NAMALWA (cell line): ENCODE data around the gene RIPK4.
"Not testable (repeated sequence)": the region's sequence is repeated elsewhere in the genome, so short reads cannot be mapped to it uniquely, and the experiment has no call there.

Source experiments
- DNase-seq: peaks from one replicate; pipeline ENCODE4 v3.0.0-alpha.2; 2015; ENCODE audit warnings: low spot score

The RIPK4 gene

DNA sequence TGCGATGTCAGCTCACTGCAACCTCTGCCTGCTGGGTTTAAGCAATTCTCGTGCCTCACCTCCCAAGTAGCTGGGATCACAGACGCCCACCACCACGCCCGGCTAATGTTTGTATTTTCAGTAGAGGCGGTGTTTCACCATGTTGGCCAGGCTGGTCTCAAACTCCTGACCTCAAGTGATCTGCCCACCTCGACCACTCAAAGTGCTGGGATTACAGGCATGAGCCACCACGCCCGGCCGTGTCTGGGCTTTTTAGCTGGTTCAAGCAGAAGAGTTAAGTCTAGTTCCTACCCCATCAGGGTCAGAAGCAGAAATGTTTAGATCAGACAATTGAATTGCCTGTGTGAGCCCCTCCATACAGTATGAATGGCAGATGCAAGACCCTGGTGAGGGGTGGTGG lies 27.7 kb upstream of the RIPK4 start:
- no peak for DNase-seq

DNA sequence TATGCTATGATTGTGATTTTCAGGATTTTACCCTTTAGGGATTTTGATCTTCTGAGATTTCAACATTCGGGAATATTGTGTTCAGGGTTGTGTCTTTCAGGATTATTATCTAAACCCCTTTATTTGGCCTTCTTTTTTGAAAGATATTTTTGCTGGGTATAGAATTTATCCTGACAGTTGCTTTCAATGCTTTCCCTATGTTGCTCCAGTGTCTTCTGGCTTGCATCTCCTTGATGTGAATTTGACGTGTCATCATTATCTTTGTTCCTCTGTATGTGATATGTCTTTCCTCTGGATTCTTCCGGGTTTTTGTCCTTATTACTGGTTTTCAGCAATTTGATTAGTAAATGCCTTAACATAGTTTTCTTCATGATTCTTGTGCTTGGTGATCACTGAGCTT lies 25.9 kb upstream of the RIPK4 start:
- no peak for DNase-seq

DNA sequence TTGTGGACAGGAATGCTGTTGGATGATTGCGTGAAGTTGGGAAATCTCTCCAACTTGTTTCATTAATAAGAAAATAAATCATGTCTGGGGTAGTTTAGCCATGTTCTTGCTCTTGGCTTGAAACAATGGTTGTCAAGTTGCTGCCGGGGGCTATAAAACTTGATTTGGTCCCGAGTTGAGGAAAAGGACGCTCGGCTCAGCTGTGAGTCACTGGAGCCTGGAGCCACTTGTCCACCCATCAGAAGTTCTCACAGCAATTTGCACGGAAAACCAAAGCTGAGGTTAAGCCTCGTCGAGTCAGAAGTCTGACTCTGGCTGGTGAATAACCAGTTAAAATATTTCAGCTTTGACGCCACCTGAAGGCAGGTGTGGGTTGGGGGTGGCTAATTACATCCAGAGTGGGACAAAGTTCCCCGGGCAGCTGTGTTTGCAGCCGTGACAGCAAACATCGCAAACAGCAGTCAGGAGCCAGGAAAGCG lies 19.7 kb upstream of the RIPK4 start:
- no peak for DNase-seq

DNA sequence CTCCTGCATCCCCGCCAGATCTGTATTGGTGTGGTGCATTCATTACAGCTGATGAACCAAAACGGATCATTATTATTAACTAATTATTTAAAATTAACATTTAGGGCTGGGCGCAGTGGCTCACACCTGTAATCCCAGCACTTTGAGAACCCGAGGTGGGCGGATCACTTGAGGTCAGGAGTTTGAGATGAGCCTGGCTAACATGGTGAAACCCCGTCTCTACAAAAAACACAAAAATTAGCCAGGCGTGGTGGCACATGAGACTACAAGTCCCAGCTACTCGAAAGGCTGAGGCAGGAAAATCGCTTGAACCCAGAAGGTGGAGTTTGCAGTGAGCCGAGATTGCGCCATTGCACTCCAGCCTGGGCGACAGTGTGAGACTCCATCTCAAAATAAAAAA lies 18.4 kb upstream of the RIPK4 start:
- DNase-seq, result not testable (repeated sequence)

DNA sequence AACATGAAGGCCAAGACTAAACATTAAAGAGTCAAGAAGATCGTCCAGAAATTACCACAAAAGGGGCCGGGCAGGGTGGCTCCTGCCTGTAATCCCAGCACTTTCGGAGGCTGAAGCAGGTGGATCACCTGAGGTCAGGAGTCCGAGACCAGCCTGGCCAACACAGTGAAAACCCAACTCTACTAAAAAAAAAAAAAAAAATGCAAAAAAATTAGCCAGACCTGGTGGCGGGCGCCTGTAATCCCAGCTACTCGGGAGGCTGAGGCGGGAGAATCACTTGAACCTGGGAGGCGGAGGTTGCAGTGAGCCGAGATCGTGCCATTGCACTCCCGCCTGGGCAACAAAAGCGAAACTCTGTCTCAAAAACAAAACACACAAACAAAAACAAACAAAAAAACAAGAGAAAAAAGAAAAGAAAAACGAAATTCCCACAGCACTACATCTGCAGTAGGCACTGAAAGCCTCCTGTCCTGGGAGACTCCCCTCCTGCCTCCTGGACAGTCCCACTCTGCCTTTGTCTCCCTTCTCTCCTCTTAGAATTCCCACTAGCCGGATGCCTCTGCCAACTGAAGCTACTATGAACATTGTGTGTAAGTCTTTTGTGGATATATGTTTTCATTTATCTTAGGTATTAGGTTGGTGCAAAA lies 17.7 kb upstream of the RIPK4 start:
- DNase-seq, result no peak

DNA sequence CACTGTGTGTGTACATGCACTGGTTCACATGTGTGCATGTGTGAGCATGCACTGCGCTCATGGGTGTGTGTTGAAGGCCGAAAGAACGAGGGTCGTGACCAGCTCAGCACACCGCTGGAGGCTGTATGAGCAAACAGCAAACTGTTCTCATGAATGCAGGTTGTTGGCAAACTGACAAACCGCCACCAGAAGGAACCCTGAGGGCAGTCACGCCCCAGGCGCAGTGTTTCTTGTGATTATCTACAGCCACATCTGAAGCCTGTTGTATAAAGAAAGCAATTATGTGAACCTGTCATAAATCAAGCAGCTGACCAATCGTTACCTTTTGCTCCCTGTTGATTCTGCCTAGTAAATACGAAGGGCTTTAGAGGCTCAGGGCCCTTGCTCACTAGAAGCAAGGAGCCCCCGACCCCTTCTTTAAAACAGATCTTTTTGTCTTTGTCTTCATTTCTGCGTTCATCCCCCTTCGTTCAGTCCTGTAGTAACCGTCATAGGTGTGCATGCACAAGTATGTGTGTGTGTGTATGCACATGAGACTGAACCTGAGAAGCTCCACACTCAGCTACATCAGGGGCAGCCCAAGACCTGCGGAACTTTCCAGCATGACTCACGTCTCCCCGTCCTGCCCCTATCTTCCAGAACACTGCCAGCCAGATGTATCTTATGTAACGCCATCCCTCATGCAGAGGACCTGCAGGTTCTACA lies 16.8 kb upstream of the RIPK4 start:
- DNase-seq, result no peak

DNA sequence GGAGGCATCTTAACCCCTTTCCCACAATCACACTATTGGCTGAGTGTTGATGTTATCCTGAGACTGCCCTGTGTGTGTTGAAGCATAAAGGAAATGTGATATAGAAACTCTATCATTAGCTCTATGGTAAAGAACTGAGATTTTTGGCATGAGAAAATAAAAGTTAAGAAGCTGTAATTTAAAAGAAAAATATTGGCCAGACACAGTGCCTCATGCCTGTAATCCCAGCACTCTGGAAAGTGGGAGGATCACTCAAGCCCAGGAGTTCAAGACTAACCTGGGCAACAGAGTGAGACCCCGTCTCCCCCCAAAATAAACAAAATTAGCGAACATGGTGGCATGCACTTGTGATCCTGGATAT lies 14.2 kb upstream of the RIPK4 start:
- no peak for DNase-seq

DNA sequence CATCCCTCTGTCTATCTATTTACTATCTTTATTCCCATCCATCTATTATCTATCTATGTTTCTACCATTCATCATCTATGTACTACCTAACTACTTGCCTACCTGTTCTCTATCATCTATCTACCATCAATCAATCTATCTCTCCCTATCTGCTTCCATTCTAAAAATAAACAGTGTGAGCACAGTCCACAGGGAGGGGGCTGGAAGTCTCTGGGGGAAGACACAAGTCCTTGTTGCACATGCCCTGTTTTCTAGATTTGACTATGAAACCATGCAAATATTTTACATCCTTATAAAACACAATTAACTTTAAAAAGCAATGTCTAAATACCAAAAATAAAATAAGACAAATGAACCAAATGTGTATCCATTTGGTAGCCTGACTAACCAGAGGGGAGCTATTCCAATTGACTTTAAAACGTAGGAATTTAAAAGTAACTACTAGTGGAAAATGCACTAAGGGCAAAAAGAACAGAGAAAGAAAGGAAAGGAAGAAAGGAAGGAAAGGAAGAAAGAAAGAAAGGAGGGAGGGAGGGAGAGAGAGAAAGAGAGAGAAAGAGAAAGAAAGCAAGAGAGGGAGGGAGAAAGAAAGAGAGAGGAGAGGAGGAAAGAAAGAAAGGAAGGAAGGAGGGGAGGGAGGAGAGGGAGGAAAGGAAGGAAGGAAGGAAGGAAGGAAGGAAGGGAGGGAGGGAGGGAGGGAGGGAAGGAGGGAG lies 13.6 kb upstream of the RIPK4 start:
- DNase-seq, result no peak

DNA sequence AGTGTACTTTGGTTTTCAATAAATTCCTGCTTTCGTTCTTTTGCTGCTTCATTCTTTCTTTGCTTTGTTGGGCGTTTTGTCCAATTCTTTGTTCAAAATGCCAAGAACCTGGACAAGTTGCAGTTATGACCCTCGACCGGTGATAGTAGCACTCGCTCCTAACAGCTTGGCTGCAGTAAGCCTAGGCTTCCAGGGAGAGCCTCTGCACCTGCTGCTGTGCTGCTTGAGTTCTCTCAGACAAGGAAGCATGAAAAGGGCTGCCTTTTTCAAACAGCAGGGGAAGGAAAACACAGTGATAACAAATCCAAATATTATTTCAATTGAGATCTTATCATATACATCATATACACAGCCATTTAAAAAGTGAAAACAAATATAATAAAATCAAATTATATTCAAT lies 12.8 kb upstream of the RIPK4 start:
- DNase-seq, result no peak

DNA sequence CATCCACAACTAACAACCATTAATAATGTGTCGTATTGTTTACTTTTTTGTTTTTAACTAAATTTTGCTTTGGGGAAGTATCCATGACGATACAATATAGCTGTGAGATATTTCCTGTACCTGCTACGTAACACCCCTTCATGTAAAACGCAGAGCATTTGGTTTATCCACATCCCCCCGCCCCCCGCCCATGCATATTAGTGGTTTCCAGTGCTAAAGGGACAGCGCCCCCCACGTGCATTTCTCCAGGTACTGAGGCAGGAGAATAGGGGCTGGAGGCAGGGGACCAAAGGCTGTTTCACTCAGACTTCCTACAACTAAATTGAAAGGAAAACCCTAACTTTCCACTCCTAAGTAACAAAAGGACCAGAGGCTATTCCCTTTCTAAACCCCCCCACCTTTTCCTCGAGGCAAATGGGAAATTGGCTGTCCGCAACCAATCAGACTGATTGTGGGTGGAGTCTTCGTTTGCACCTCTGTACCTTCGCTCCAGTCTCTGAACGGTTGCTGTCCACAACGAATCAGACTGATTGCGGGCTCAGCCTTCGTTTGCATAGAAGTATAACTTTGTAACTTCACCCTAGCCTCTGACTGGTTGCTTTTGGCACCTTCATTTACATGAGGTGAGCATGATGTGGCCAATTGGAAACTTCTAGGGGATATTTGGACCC lies 12.2 kb upstream of the RIPK4 start:
- no peak for DNase-seq

DNA sequence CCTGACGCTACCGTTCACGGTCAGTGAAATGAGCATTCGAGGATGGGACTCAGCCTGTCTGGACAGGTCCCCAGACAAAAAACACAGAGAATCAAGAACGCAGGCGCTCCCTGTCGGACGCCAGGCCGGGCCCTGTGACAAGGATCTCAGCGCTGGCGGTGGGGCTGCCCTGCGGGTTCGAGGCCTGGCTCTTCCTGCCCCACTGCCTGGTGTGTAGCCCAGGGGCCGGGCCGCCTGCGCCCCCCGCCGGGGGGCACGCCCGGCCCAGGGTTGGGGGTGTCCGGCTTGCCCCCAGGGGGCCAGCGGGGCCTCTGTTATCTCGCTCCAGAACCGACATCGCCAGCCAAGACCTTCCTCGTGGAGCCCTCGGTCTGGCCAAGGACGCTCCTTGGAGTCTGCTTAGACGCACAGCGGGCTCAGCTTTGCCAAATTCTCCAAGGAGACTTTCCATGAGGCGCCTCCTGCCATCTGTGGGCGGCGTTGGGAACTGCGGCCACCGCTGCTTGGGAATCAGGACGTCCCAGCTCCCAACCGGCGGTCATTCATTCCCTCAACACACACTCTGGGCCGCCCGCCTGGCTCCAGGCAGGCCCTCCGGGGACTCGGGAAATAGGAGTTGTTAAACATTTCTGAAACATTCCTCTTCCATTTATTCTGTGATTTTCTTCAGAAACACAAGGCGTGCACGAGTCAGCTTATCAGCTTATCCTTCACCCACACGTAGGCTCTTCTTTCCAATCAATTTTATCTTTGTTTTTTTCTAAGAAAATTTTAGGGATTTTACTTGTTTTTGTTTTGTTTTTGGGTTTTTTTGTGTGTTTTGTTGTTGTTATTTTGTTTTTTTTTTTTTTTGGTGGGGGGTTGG lies 11.3 kb upstream of the RIPK4 start:
- DNase-seq, result no peak

DNA sequence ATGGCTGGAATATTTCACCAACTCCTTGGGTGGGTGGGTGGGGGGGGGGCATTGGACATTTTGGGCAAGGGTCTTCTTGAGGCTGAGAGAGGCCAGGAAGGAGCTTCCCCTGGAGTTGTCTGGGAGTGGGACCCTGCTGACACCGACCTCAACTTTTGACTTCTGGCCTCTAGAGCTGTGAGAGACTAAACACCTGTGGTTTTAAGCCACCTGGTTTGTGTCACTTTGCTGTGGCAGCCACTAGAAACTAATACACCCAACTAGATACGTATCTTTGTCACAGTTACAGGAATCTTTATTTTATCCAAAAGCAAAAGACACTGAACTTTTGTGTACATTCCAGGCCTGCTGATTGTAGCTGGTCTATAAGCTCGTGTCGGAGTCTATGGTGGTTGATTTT lies 9.9 kb upstream of the RIPK4 start:
- DNase-seq, result no peak

DNA sequence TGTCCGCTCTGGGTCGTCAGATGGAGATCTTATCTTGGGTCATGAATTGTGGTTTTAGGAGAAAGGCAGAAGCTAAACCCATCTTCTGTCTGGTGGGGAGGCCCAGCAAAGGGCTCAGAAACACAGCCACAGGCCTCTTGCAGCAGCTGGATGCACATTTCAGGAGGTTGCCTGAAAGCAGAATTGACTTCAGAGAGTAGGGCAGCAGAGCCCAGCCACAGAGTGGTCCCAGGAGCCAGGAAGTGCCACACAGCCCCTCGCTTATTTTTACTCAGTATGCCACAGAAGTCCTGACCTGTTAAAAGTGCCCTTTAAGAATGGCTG lies 8.3 kb upstream of the RIPK4 start:
- no peak for DNase-seq

DNA sequence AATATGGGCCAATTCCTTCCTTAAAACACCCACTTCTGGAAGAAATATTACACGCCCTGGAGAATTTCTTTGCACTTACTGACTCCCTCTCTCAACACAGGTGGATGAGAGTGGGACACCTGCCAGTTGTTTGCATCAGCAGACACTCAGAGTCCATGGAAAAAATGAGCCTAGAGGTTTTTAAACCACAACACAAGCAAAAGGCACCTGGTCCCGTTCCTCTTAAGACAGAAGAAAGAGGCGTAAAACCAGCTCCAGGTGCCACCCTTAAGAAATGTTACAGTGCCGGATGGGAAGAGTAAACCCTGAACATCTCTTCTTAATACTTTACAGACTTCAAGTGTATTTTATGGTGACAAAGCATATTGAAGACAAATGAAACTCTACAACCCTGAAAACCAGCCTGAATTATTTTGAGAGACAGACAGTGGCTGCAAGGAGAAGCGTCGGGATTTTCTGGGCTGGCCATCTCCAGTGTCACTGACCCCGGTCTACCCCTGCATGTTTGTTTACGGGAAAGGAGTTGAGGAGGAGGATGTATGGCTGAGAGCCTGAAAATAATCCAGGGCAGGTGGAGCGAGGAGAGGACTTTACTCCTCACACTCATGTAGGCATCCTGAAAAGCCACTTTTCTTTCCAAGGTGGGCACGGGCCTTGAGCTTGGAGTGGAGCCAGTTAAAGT lies 7.8 kb upstream of the RIPK4 start:
- no peak for DNase-seq

DNA sequence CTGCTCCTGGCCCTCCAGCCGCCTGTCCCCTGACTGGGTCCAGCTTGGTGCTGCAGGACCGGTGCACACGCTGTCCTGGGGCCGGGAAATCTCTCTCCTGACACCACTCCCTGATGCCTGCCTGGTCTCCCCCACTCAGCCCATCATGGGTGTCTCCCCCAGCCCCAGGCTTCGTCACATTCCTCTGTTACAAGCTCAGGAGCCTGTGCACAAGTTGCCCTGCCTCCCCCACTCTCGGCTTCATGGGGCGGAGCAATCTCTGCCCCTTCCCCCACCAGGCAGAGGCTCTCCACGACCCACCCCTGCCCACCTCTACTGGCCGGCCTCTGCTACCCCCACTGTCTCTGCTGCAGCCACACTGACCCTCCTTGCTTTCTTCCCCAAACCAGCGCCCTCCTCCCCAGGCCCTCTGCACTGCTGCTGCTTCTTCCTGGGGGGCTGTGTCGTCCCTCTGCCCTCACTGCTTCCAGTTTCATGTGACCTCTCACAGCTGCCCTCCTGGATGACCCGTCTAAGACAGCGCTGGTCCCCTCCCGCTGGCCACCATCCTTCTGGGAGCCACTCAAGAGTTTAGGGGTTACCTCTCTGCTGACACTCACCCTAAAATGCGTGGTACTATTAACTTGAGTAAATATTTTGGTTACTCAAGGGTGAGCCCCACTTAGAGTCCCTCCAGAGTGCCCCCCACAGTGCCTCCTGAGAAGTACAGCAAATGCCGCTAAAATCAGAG lies 5.7 kb upstream of the RIPK4 start:
- no peak for DNase-seq

DNA sequence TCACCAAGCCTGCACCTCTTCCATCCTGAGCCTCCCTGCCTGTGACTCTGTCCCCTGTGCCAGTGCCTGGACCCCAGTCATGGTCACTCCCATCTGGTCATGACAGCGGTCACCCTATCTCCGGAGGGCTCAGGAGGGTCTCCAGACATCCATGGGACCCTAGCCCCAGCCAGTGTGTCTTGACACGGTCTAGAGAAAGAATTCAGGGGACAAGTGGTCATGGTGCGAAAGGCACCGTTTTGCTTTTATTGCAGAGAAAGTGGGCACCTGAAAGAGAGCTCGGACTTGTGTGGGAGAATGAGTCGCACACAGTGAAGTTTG lies 4.7 kb upstream of the RIPK4 start:
- DNase-seq, result no peak

DNA sequence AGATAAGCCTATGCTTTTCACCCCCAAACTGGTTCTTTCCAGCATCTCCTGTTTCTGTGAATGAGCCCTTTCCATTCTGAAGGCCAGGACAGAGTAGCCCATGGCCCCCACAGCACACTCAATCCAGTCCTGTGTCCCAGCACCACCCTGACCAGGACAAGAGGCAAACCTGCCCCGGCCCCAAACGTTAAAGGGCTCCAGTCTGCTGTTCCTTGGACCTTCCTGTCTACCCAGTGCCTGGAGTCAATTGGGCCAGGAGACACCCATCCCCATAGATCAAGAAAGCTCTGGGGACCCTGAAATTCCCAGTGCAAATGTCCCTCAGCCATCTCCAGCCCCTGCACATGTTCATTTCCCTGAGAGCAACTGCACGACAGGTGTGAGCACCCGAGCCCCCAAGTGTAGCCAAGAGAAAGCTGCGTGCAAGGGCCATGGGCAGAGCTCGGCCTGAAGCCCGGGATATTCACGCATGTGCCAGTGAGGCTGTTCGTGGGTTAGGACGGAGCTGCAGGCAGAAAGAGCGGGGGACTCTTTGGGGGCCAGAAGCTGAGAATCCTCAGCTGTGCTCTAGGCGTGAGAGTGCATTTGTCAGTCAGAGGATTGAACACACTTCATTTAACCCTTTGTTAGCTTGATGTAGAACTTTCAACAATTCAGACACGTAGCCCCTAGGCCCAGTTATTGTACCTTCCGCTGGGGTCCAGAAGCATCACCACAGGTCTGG lies 4.2 kb upstream of the RIPK4 start:
- DNase-seq, result no peak

DNA sequence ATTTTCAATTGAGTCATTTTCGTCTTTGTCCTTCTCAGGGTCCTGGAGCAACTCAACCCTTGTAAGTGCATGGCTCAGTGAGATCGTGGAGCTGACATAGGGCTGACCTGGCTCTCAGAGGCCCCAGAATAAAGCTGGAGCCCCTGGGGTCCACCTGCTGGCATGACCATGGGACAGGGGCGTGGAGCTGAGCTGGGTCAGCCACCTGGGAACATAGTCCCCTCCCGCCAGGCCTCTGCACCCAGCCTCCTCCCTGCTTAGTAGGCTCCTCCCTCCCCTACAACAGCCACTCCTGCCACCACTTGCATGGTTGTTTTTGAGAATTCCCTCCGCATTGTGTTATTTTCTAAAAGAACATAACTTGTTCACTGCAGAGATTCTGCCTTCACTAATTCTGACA lies 3.1 kb upstream of the RIPK4 start:
- no peak for DNase-seq

DNA sequence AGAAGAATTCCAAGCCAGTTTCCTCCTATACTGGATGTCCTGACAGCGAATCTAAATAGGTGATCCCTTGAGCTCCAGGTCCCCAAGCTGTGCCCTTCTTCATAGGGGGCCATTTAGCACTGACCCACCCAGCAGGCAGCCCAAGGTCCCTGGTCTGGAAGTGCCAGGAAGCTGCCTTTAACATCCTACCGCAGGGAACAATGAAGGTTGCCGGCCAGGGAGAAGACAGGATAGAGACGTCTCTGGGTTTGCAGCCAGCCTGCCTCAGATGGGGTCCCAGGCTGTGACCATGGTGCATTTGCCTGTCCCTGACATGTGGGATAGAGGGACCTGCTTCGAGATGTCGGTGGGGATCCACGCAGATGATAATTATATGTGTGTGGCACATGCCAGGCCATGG lies 2.7 kb upstream of the RIPK4 start:
- DNase-seq, result no peak

DNA sequence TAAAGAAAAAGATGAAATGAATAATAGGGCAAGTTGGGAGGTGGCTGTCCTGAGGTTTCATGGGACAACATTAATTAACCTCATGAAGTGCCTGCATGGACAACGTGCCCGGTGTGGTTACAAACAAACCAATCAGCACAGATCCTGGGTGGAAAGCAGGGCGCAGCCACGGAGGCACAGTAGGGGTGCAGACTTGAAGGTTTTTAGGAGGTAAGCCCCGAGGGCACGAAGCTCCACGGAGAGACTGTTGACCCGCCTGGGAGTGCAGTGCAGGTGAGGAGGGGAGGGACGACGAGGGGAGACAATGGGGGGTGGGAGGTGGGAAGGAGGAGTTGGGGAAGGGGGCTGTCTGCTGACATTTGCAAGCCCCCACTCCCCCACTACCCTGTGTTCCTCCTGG lies 2.3 kb upstream of the RIPK4 start:
- DNase-seq, result no peak
